HEK293 (cell line): ENCODE measurements around the gene STIM1.

Experiments used
- CTCF ChIA-PET: fragments of 350-600 bp; formaldehyde crosslinking; extraction: SDS; loops from one replicate; lab custom pipeline; 2021; ENCODE audit warnings: antibody characterized with exemption; lab: Yijun Ruan, JAX
- POLR2A ChIA-PET: fragments of 300-600 bp; formaldehyde crosslinking; extraction: SDS; loops from one replicate; lab custom pipeline; 2020; ENCODE audit warnings: antibody characterized with exemption, inconsistent platforms; lab: Yijun Ruan, JAX
- H3K27ac ChIP-seq: fragments of 200-500 bp; sonication (Bioruptor generic); 2 replicates; pipeline ENCODE4 v1.5.1; 2014; ENCODE audit warnings: low read depth, low read length, control low read depth, inconsistent platforms; ENCODE audit errors: extremely low read depth
- H3K36me3 ChIP-seq, 2 experiments: fragments of 200-500 bp in 1 of 2; sonication (Bioruptor generic) in 1 of 2; 1 replicate in 1 of 2; 2 replicates in 1 of 2; pipeline ENCODE4 v1.5.1; 2014 to 2017; ENCODE audit warnings: inconsistent platforms in 2 of 2, low read length in 2 of 2; ENCODE audit not compliant: control insufficient read depth in 2 of 2, insufficient read depth in 1 of 2
- H3K4me1 ChIP-seq: fragments of 200-500 bp; sonication (Bioruptor generic); 2 replicates; pipeline ENCODE4 v1.5.1; 2014; ENCODE audit warnings: mild to moderate bottlenecking, low read length, inconsistent platforms; ENCODE audit not compliant: control insufficient read depth, insufficient read depth
- H3K4me3 ChIP-seq: 2 replicates; pipeline ENCODE4 v1.5.1; 2011; ENCODE audit warnings: low read depth, mild to moderate bottlenecking, control low read depth, low read length, moderate library complexity
- H3K9me3 ChIP-seq: fragments of 200-500 bp; sonication (Bioruptor generic); 2 replicates; pipeline ENCODE4 v1.5.1; 2014; ENCODE audit warnings: low read depth, low read length, inconsistent platforms; ENCODE audit not compliant: control insufficient read depth, insufficient read depth
- GLI4 ChIP-seq: fragments of 450-650 bp; formaldehyde crosslinking; IDR thresholded peaks from 2 replicates; pipeline ENCODE4 v1.5.1; 2016; ENCODE audit warnings: missing biosample characterization, missing genetic modification characterization
- OVOL3 ChIP-seq: fragments of 450-650 bp; formaldehyde crosslinking; IDR thresholded peaks from 2 replicates; pipeline ENCODE4 v1.5.1; 2016; ENCODE audit warnings: missing biosample characterization, missing genetic modification characterization
- TCF7L2 ChIP-seq: IDR thresholded peaks from 2 replicates; pipeline ENCODE4 v1.6.1; 2011; ENCODE audit warnings: low read depth, mild to moderate bottlenecking, inconsistent platforms, low read length, moderate library complexity, borderline replicate concordance
- WT1 ChIP-seq: fragments of 450-650 bp; formaldehyde crosslinking; IDR thresholded peaks from 2 replicates; pipeline ENCODE4 v1.5.1; 2016; ENCODE audit warnings: missing biosample characterization, missing genetic modification characterization
- ZNF248 ChIP-seq: fragments of 450-650 bp; formaldehyde crosslinking; IDR thresholded peaks from 2 replicates; pipeline ENCODE4 v1.5.1; 2017; ENCODE audit warnings: missing biosample characterization, missing genetic modification characterization
- ZNF391 ChIP-seq: fragments of 450-650 bp; formaldehyde crosslinking; IDR thresholded peaks from 2 replicates; pipeline ENCODE4 v1.5.1; 2016; ENCODE audit warnings: low read depth, missing biosample characterization, missing genetic modification characterization, borderline replicate concordance
- ZNF404 ChIP-seq: fragments of 450-650 bp; formaldehyde crosslinking; IDR thresholded peaks from 2 replicates; pipeline ENCODE4 v1.5.1; 2017; ENCODE audit warnings: missing biosample characterization, missing genetic modification characterization
- ZNF596 ChIP-seq: fragments of 450-650 bp; IDR thresholded peaks from 2 replicates; pipeline ENCODE4 v1.5.0; 2018; ENCODE audit warnings: missing biosample characterization, mild to moderate bottlenecking, missing genetic modification characterization, moderate library complexity
- ZNF610 ChIP-seq: fragments of 450-650 bp; formaldehyde crosslinking; IDR thresholded peaks from 2 replicates; pipeline ENCODE4 v1.5.1; 2016; ENCODE audit warnings: missing biosample characterization, missing genetic modification characterization, borderline replicate concordance
- ZNF76 ChIP-seq: fragments of 450-650 bp; formaldehyde crosslinking; IDR thresholded peaks from 2 replicates; pipeline ENCODE4; 2016; ENCODE audit warnings: low read depth, missing biosample characterization, missing genetic modification characterization, borderline replicate concordance
- ZNF777 ChIP-seq: fragments of 450-650 bp; formaldehyde crosslinking; IDR thresholded peaks from 2 replicates; pipeline ENCODE4 v1.5.1; 2017; ENCODE audit warnings: missing biosample characterization, missing genetic modification characterization, borderline replicate concordance
- ZNF785 ChIP-seq: fragments of 450-650 bp; formaldehyde crosslinking; IDR thresholded peaks from 2 replicates; pipeline ENCODE4 v1.5.1; 2016; ENCODE audit warnings: missing biosample characterization, missing genetic modification characterization
- ZNF837 ChIP-seq: fragments of 450-650 bp; formaldehyde crosslinking; IDR thresholded peaks from 2 replicates; pipeline ENCODE4 v1.5.1; 2016; ENCODE audit warnings: missing biosample characterization, missing genetic modification characterization
- TF ChIP-seq, protein P1 (sequence below): IDR thresholded peaks from 2 replicates; pipeline ENCODE4 v1.6.1; 2011; ENCODE audit warnings: mild to moderate bottlenecking, low read depth, low read length, borderline replicate concordance
- TF ChIP-seq, protein P2 (sequence below): fragments of 450-650 bp; formaldehyde crosslinking; IDR thresholded peaks from 2 replicates; pipeline ENCODE4 v1.5.1; 2016; ENCODE audit warnings: missing biosample characterization, missing genetic modification characterization, borderline replicate concordance
- TF ChIP-seq, protein P3 (sequence below): fragments of 450-650 bp; formaldehyde crosslinking; IDR thresholded peaks from 2 replicates; pipeline ENCODE4 v1.5.1; 2016; ENCODE audit warnings: missing biosample characterization, missing genetic modification characterization
- TF ChIP-seq, protein P4 (sequence below): fragments of 450-650 bp; formaldehyde crosslinking; IDR thresholded peaks from 2 replicates; pipeline ENCODE4 v1.5.1; 2017; ENCODE audit warnings: missing biosample characterization, missing genetic modification characterization
- TF ChIP-seq, protein P5 (sequence below): fragments of 450-650 bp; formaldehyde crosslinking; IDR thresholded peaks from 2 replicates; pipeline ENCODE4 v1.5.1; 2017; ENCODE audit warnings: missing biosample characterization, missing genetic modification characterization
- TF ChIP-seq, protein P6 (sequence below): fragments of 450-650 bp; formaldehyde crosslinking; IDR thresholded peaks from 2 replicates; pipeline ENCODE4; 2016; ENCODE audit warnings: missing biosample characterization, missing genetic modification characterization

The STIM1 gene

DNA sequence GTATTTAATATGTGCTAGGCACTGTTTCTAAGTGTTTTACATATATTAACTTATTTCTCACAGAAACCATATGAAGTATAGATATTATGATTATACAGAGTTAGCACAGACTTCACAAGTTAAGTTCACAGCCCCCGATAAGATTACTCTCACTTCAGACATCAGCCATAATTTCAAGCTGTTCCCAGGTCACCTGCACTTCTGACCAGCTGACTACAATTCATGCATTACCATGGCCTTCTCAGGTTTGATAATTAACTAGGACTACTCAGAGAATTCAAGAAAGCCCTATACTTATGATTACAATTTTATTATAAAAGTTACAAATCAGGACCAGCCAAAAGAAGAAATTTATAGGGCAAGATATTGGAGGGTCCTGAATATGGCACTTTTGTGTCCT lies 170.9 kb downstream of the STIM1 start:
- H3K36me3 ChIP-seq: peaks cover 0 to 7% of the 10 kb centered on the region in 2 experiments; a peak in 1 of 3 replicates
- H3K27ac ChIP-seq: no peak overlapping the region
- H3K9me3 ChIP-seq: no peaks in the 10 kb centered on the region
- ChIA-PET POLR2A (no interaction called here), CTCF (interaction anchor here (1.2 to 2.8 kb wide), 2 partner anchors 47 to 67 kb away, joined by 3 to 13 read pairs; no protein-coding TSS in a partner anchor)
- no peaks in the 10 kb centered on the region for H3K4me1 ChIP-seq
- H3K4me3 ChIP-seq: no peak overlapping the region
- TF ChIP-seq WT1: no peak
- TF ChIP-seq, protein P1, sequence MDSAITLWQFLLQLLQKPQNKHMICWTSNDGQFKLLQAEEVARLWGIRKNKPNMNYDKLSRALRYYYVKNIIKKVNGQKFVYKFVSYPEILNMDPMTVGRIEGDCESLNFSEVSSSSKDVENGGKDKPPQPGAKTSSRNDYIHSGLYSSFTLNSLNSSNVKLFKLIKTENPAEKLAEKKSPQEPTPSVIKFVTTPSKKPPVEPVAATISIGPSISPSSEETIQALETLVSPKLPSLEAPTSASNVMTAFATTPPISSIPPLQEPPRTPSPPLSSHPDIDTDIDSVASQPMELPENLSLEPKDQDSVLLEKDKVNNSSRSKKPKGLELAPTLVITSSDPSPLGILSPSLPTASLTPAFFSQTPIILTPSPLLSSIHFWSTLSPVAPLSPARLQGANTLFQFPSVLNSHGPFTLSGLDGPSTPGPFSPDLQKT: no peak
- TF ChIP-seq, protein P2, sequence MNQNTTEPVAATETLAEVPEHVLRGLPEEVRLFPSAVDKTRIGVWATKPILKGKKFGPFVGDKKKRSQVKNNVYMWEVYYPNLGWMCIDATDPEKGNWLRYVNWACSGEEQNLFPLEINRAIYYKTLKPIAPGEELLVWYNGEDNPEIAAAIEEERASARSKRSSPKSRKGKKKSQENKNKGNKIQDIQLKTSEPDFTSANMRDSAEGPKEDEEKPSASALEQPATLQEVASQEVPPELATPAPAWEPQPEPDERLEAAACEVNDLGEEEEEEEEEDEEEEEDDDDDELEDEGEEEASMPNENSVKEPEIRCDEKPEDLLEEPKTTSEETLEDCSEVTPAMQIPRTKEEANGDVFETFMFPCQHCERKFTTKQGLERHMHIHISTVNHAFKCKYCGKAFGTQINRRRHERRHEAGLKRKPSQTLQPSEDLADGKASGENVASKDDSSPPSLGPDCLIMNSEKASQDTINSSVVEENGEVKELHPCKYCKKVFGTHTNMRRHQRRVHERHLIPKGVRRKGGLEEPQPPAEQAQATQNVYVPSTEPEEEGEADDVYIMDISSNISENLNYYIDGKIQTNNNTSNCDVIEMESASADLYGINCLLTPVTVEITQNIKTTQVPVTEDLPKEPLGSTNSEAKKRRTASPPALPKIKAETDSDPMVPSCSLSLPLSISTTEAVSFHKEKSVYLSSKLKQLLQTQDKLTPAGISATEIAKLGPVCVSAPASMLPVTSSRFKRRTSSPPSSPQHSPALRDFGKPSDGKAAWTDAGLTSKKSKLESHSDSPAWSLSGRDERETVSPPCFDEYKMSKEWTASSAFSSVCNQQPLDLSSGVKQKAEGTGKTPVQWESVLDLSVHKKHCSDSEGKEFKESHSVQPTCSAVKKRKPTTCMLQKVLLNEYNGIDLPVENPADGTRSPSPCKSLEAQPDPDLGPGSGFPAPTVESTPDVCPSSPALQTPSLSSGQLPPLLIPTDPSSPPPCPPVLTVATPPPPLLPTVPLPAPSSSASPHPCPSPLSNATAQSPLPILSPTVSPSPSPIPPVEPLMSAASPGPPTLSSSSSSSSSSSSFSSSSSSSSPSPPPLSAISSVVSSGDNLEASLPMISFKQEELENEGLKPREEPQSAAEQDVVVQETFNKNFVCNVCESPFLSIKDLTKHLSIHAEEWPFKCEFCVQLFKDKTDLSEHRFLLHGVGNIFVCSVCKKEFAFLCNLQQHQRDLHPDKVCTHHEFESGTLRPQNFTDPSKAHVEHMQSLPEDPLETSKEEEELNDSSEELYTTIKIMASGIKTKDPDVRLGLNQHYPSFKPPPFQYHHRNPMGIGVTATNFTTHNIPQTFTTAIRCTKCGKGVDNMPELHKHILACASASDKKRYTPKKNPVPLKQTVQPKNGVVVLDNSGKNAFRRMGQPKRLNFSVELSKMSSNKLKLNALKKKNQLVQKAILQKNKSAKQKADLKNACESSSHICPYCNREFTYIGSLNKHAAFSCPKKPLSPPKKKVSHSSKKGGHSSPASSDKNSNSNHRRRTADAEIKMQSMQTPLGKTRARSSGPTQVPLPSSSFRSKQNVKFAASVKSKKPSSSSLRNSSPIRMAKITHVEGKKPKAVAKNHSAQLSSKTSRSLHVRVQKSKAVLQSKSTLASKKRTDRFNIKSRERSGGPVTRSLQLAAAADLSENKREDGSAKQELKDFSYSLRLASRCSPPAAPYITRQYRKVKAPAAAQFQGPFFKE (tag by site-specific recombination): no peak
- TF ChIP-seq, protein P3, sequence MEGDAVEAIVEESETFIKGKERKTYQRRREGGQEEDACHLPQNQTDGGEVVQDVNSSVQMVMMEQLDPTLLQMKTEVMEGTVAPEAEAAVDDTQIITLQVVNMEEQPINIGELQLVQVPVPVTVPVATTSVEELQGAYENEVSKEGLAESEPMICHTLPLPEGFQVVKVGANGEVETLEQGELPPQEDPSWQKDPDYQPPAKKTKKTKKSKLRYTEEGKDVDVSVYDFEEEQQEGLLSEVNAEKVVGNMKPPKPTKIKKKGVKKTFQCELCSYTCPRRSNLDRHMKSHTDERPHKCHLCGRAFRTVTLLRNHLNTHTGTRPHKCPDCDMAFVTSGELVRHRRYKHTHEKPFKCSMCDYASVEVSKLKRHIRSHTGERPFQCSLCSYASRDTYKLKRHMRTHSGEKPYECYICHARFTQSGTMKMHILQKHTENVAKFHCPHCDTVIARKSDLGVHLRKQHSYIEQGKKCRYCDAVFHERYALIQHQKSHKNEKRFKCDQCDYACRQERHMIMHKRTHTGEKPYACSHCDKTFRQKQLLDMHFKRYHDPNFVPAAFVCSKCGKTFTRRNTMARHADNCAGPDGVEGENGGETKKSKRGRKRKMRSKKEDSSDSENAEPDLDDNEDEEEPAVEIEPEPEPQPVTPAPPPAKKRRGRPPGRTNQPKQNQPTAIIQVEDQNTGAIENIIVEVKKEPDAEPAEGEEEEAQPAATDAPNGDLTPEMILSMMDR: no peak
- no peak for TF ChIP-seq ZNF777 (tag by site-specific recombination)
- TF ChIP-seq, protein P4, sequence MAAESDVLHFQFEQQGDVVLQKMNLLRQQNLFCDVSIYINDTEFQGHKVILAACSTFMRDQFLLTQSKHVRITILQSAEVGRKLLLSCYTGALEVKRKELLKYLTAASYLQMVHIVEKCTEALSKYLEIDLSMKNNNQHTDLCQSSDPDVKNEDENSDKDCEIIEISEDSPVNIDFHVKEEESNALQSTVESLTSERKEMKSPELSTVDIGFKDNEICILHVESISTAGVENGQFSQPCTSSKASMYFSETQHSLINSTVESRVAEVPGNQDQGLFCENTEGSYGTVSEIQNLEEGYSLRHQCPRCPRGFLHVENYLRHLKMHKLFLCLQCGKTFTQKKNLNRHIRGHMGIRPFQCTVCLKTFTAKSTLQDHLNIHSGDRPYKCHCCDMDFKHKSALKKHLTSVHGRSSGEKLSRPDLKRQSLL (tag by site-specific recombination): no peak
- TF ChIP-seq ZNF391: no peak
- TF ChIP-seq ZNF785: no peak
- TF ChIP-seq, protein P5, sequence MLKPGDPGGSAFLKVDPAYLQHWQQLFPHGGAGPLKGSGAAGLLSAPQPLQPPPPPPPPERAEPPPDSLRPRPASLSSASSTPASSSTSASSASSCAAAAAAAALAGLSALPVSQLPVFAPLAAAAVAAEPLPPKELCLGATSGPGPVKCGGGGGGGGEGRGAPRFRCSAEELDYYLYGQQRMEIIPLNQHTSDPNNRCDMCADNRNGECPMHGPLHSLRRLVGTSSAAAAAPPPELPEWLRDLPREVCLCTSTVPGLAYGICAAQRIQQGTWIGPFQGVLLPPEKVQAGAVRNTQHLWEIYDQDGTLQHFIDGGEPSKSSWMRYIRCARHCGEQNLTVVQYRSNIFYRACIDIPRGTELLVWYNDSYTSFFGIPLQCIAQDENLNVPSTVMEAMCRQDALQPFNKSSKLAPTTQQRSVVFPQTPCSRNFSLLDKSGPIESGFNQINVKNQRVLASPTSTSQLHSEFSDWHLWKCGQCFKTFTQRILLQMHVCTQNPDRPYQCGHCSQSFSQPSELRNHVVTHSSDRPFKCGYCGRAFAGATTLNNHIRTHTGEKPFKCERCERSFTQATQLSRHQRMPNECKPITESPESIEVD (tag by site-specific recombination): no peak
- no peak for TF ChIP-seq ZNF596 (tag by site-specific recombination)
- TF ChIP-seq, protein P6, sequence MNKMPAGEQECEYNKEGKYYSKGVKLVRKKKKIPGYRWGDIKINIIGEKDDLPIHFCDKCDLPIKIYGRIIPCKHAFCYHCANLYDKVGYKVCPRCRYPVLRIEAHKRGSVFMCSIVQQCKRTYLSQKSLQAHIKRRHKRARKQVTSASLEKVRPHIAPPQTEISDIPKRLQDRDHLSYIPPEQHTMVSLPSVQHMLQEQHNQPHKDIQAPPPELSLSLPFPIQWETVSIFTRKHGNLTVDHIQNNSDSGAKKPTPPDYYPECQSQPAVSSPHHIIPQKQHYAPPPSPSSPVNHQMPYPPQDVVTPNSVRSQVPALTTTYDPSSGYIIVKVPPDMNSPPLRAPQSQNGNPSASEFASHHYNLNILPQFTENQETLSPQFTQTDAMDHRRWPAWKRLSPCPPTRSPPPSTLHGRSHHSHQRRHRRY (tag by site-specific recombination): no peak
- no peak for TF ChIP-seq ZNF404 (tag by site-specific recombination)
- TF ChIP-seq GLI4 (tag by site-specific recombination): no peak
- TF ChIP-seq ZNF610: no peak
- no peak for TF ChIP-seq ZNF76 (tag by site-specific recombination)
- no peak for TF ChIP-seq ZNF248 (tag by site-specific recombination)
- no peak for TF ChIP-seq TCF7L2
- TF ChIP-seq ZNF837 (tag by site-specific recombination): no peak
- TF ChIP-seq OVOL3 (tag by site-specific recombination): no peak
